Epidermal melanocyte (primary cell): ENCODE results near the gene NOXA1.
"Not testable (repeated sequence)": the region's sequence is repeated elsewhere in the genome, so short reads cannot be mapped to it uniquely, and the experiment has no call there.

Experiments
- DNase-seq: peaks from one replicate; pipeline ENCODE4 v3.0.0; 2011; ENCODE audit warnings: low spot score; ENCODE audit not compliant: insufficient read length

NOXA1 gene, protein sequence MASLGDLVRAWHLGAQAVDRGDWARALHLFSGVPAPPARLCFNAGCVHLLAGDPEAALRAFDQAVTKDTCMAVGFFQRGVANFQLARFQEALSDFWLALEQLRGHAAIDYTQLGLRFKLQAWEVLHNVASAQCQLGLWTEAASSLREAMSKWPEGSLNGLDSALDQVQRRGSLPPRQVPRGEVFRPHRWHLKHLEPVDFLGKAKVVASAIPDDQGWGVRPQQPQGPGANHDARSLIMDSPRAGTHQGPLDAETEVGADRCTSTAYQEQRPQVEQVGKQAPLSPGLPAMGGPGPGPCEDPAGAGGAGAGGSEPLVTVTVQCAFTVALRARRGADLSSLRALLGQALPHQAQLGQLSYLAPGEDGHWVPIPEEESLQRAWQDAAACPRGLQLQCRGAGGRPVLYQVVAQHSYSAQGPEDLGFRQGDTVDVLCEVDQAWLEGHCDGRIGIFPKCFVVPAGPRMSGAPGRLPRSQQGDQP

DNA sequence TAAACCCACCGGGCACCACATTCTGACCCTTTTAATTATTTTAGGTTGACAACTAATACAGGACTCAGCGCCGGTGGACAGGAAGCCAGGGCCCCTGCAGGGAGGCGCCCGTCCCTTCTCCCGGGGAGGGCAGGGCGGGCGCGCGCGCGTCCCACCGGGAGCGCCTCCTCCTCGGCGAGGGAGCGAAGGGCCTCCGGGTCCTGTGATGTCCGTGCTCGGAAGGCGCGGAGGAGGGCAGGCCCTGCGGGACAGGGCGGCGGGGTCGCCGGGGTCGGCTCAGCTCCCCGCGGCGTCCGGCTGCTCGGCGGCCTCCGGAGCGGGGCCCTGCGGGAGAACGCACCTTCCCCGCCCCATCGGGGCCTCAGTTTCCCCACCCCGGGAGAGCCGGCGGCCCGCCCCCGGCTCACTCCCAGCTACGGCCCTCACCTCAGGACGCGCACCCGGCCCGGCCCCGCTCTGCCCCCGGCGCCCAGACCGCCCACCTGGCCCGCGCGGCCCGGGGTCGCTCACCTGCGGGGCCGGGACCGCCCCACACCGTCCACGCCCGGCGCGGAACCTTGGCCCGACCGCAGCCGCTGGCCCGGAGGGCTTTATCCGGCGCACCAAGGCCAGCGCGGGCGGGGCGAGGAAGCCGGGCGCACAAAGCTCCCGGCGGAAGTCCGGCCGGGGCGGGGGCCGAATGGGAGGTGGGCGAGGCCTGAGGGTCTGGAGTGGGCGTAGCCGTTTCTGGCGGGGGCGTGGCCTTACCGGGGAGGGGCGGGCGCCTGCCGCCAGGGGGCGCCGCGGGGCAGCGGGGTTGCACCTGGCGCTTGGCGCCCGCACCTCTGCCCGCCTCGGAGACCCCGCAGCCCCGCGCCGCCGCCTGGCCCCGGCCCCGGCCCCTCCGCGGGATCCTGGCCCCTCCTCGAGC lies at the start of gene NOXA1, which contains the start of gene EXD3:
TSS of gene NOXA1 (plus strand) at position 790 of the 910 bp plus-strand sequence. CDS start 137 bp downstream, outside the sequence.
TSS of gene EXD3 (minus strand) at position 559 of the 910 bp plus-strand sequence. CDS start 27,805 bp downstream, outside the sequence.
- peak; percentile 91 for DNase-seq

DNA sequence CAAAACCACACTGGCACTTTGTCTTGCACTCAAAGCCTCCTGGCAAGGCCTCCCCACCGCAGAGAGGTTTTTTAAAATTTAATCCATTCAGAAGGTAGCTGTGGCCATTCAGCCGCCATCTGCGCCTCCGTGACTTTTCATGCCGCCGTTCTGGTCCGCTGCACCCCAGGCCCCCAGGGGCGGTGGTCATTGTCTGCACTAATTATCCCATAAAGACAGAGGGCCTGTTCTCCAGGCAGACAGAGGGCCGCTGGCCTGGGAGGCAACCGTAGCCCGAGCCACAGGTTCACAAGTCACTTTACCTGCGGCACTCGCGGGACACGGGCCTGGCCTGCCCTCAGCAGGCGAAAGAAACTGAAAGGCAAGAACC lies 49.6 kb upstream of the NOXA1 start:
- DNase-seq, result no peak

DNA sequence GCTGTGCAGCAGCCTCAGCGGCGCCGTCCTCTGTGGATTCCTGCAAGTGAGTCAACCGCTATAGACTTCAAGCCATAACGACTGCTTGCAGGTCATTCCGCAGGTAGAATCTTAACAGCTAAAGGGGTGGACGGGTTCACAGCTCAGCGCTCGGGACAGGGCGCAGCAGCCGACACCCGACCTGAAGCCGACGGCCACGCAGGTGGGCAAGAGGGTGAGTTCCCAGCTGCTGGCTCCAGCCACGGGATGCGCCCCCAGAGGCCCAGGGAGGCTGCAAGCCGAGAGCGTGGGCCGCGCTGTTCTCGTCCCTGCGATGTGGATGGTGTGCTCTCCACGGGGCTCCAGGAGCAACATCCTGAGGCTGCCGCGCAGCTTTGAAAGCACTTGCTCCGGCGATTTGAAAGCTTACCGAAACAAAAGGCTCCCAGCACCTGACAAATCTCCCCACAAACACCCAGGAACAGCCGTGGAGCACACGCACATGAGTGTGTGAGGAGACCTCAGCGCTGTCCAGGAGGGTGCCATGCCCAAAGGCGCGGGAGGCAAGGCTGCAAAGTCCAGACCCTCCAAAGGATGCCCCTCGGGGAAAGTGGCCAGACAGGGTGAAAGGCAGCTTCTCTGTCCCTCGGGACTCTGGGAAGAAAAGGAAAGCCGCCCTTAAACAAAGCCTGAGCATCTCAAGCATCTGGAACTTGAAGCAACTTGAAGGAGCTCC lies 48.9 kb upstream of the NOXA1 start:
- DNase-seq, result no peak

DNA sequence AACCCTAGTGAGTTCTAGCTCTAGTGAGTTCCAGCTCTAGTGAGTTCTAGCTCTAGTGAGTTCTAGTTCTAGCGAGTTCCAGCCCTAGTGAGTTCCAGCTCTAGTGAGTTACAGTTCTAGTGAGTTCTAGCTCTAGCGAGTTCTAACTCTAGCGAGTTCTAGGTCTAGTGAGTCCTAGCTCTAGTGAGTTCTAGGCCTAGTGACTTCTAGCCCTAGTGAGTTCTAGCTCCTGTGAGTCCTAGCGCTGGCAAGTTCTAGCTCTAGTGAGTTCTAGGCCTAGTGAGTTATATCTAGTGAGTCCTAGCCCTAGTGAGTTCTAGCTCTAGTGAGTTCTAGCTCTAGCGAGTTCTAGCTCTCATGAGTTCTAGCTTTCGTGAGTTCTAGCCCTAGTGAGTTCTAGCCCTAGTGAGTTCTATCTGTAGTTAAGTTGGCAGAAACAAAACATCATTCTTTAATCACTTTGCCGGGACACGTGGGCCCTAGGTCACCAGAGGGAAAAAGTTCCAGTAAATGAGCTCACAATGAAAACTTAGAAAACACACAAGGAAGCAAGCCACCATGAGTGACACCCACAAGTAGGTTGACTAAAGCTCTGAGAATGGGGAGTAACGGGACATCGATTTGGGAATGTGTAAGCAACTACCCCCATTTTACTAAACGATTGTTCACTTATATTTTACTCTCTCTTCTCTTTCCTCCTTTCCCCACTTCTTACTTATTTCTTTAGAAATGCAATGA lies 47.7 kb upstream of the NOXA1 start:
- DNase-seq, result no peak

DNA sequence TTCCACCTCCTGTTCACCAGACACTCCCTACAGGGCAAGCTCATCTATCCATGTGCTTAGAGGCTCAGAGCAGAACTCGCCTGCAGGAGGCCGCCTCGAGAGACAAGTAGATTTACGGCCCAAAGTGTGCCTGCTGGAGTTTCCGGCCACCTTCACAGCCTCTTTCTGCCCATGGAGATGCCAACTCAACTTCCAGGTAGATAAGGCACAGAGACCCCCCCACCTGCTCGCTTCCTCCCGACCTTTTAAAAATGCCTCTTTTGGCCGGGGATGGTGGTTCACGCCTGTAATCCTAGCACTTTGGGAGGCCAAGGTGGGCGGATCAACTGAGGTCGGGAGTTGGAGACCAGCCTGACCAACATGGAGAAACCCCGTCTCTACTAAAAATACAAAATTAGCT lies 46.8 kb upstream of the NOXA1 start:
- no peak for DNase-seq

DNA sequence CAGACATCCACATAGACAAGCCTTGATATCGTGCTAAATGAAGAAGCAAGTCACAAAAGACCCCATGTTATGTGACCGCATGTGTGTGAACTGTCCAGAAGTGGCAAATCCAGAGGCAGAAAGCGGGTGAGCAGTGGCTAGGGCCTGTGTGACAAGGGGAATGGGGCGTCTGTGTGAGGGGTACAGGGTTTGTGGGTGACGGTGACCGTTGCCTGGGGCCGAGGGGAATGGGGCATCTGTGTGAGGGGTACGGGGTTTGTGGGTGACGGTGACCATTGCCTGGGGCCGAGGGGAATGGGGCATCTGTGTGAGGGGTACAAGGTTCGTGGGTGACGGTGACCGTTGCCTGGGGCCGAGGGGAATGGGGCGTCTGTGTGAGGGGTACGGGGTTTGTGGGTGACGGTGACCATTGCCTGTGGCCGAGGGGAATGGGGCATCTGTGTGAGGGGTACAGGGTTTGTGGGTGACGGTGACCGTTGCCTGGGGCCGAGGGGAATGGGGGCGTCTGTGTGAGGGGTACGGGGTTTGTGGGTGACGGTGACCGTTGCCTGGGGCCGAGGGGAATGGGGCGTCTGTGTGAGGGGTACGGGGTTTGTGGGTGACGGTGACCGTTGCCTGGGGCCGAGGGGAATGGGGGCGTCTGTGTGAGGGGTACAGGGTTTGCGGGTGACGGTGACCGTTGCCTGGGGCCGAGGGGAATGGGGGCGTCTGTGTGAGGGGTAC lies 44.3 kb upstream of the NOXA1 start:
- not testable (repeated sequence) for DNase-seq

DNA sequence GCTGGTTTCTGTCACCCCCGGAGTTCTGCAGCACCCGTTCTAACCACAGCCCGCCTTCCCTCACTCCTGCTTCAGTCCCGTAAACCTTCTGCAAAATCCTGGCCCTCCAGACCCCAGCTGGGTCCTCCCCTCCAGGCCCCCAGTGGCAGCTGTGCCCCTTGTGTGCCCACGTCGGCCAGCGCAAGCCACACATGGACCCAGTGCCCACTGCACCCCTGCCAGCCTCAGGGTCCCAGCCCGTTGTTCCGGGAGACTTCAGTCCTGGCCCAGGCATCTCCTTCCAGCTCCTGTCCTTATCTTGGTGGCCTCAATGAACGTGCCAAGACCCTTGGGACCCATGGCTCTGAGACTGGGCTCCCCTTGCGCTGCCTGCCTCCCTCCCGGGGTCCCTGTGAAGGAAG lies 43.4 kb upstream of the NOXA1 start:
- no peak for DNase-seq

DNA sequence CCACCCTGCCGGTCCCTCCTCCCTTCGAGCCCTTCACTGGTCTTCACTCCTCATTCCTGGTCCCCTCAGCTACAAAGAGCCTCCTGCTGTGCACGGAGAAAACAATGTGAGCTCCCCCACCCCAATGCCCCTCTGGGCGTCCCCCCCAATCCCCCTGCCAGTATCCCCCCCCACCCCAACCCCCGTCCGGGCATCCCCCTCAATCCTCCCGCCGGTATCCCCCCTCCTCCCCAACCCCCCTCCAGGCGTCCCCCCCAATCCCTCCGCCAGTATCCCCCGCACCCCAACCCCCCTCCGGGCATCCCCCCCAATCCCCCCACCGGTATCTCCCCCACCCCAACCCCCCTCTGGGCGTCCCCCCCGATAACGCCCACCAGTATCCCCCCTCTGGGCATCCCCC lies 43.0 kb upstream of the NOXA1 start:
- no peak for DNase-seq

DNA sequence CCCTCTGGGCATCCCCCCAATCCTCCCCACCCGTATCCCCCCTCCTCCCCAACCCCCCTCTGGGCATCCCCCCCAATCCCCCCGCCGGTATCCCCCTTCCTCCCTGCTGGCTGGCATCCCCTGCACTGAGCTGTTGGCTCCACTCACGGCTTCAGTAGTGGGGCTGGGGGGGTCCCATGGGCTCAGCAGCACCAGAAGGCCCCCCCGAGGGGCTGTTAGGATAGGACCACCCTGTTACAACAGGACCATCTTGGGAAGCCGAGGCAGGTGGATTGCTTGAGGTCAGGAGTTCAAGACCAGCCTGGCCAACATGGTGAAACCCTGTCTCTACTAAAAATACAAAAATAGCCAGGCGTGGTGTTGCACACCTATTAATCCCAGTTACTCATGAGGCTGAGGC lies 42.6 kb upstream of the NOXA1 start:
- no peak for DNase-seq

DNA sequence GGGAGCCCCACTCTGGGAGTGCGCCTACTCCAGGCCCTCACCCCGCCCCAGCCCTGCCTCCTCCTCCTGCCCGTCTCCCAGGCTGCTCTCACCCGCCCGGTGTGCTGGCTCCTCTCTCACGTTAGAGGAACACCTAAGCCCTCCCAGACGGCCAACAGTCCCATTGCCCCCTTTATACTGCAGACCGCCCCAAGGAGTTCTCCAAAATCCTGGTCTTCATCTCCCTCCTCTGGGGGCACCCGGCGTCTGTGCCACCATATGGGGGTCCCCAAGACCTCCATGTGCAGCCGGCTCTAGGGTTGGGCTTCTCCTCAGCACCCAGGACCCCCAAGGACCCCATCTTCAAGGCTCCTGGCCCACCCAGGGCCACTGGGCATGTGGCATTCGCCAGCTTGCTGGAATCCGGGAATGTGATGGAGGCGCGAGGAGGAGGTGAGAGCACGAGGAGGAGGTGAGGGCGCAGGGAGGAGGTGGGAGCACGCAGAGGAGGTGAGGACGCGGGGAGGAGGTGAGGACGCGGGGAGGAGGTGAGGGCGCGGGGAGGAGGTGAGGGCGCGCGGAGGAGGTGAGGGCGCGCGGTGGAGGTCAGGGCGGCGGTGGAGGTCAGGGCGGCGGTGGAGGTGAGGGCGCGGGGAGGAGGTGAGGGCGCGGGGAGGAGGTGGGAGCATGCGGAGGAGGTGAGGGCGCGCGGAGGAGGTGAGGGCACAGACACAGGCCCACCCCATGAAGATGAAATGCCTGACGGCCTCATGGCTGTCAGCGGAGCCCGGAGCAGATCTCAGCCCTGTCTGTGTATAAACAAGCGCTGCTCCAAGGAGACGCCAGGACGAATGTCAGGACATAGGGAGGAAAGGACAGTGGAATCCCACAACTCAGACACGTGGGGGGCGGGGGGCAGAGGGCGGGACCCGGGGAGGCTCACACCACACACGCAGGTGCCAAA lies 41.4 kb upstream of the NOXA1 start:
- no peak for DNase-seq

DNA sequence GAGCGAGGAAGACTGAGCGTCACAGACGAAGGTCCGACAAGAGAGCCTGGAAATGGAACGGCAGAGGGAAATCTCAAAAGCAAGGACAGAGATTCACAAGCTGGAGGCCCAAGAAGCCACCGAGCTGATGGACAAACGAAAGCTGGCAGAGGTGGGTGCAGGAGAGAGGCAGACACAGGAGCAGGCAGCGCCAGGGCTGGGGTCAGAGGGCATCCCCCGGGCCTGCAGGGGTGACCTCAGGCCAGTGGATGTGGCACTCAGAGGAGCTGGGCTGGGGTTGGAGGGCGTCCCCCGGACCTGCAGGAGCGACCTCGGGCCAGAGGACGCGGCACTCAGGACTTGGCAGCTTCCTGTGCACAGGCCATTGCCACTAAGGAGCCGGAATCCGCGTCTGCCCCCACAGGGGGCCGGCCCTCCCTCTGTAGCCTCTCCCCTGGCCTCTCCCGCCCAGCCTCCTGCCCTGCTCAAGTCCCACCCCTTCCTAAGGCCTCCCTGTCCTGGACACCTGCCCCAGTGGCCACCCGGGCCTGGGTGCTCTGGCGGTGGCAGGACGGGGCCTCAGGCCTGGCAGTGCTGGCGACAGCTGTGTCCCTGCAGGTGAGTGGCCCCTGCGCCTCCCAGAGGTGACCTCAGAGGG lies 40.6 kb upstream of the NOXA1 start:
- DNase-seq, result no peak

DNA sequence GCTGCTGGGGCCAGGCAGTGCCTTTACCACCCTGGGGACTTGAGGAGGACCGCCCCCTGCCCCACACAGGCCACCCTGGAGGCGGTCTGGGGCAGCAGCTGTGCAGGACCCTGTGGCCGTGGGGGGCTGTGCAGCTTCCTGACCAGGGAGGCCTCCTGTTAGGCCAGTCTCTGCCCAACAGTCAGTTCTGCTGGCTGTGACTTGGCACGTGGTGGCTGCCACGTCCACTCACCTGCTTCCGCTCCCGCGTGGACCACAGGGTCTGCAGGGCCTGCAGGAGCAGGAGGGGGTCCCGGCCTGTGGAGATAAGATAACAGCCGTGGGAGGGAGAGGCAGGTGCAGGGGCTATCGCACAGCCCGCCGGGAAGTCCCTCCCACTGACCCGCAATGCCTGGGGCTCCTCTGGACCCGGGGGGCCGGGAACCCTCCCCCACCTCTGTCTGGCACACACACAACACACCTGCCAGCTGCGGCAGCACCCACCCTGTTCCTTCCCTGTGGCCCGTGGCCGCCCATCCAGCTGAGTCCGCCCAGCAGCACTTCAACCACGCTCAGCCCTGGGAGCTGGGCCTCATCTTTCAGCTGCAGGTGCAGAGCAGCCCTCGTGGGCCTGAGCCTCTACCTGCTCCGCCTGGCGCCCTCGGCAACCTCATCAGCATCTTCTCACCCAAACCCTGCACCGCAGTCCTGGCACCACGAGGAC lies 40.0 kb upstream of the NOXA1 start:
- no peak for DNase-seq

DNA sequence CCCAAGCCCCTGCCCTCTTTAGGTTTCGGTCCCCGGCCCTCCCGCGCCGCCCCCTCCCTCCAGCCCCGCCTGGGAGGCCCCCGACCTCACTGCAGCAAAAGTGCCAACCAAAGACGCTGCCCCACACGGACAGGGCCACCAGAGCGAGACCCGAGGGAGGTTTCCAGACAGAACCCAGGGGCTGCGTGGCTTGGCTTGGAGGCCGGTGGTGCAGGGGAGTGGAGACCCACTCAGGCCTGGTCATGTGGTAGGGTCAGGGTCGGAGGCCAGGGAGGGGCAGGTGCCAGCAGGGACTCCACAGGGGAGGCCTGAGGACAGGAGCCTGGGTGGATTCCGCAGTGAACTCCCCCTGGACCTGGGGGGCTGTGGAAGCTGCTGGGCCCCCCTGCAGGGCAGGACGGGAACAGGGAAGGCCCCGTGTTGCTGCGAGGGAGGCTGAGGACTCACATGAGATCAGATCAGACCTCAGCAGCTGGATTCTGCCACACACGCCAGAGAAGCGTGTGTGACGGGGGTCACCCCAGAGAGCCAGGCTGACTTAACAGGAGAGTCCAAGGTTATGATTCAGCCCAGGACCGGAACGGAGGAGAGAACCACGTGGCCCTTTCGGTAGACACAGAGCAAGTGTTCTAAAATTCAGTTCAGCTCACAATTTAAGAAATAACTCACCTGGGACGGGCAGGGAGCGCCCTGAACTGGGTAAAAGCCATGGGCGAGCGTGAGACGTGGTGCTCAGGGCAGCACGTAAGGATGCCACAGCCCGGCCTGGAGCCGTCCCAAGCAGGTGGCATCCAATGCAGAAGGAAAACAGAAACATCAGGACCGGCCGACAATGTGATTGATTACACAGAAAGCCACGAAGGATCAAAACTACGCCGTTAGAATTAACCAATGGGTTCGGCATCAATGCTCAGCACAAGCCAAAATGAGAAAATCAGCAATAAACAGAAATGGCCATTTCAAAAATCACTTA lies 39.1 kb upstream of the NOXA1 start:
- DNase-seq, result no peak

DNA sequence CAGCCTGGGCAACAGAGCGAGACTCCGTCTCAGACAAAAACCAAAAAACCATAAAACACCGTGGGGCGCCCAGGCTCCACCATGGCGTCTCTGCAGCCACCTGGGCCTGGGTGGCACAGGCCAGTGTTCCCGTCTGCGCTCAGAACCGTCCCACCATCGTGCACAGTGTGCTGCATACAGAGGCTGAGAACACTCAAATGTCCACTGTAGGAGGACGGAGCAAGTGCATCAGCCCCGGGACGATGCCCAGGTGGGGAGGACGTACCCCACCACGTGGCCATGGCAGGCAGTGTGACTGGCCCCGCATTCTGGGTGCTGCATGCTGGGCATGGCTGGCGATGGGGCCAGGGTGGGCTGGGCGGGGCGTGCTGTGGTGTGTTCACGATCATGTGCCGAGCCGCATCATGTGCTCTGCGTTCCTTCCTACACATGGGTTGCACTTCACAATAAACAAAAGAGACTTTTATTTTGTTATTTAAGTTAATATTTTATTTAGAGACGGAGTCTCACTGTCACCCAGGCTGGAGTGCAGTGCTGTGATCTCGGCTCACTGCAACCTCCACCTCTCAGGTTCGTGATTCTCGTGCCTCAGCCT lies 38.0 kb upstream of the NOXA1 start:
- peak; percentile 89 for DNase-seq

DNA sequence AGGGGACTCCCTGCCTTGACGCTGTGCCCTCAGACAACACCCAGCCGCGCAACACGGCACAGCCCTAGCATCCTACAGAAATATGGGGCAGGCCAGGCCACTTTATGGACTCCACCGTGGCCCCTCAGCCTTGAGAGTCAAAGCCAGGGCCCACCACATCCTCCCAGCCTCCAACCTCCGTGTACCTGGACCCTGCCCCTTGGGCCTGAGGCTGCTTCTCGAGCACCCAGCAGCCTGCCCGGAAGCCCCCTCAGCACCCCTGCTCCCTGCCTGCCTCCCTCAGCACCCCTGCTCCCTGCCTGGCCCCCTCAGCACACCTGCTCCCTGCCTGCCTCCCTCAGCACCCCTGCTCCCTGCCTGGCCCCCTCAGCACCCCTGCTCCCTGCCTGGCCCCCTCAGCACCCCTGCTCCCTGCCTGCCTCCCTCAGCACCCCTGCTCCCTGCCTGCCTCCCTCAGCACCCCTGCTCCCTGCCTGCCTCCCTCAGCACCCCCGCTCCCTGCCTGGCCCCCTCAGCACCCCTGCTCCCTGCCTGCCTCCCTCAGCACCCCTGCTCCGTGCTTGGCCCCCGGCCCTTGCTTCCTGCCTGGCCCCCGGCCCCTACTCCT lies 36.6 kb upstream of the NOXA1 start:
- DNase-seq, result not testable (repeated sequence)
